KMS-11 (cell line): ENCODE data around the gene CCM2L.

Experiments used
- H2AFZ ChIP-seq: fragments of 200-600 bp; sonication (generic); 2 replicates; pipeline ENCODE4 v1.6.1; 2016; ENCODE audit warnings: antibody characterized with exemption, mixed run types, low read depth
- H3K27ac ChIP-seq: fragments of 200-600 bp; sonication (generic); 2 replicates; pipeline ENCODE4 v1.6.1; 2016; ENCODE audit warnings: mild to moderate bottlenecking, mixed run types
- H3K27me3 ChIP-seq: fragments of 200-600 bp; sonication (generic); 2 replicates; pipeline ENCODE4 v1.6.1; 2017; ENCODE audit warnings: mild to moderate bottlenecking, low read depth, mixed run types, moderate library complexity; ENCODE audit not compliant: insufficient read depth
- H3K36me3 ChIP-seq: fragments of 200-600 bp; sonication (generic); 2 replicates; pipeline ENCODE4 v1.6.1; 2017; ENCODE audit warnings: mild to moderate bottlenecking, mixed run types; ENCODE audit not compliant: insufficient read depth
- H3K4me1 ChIP-seq: fragments of 200-600 bp; sonication (generic); 2 replicates; pipeline ENCODE4 v1.6.1; 2016; ENCODE audit warnings: mild to moderate bottlenecking, low read depth, mixed run types; ENCODE audit not compliant: poor library complexity, severe bottlenecking
- H3K4me2 ChIP-seq: fragments of 200-600 bp; sonication (generic); 2 replicates; pipeline ENCODE4 v1.7.0; 2016; ENCODE audit warnings: mild to moderate bottlenecking, mixed run types
- H3K4me3 ChIP-seq: fragments of 200-600 bp; sonication (generic); IDR thresholded peaks from 2 replicates; pipeline ENCODE4 v1.6.1; 2017; ENCODE audit warnings: low read depth, low read length, mixed read lengths; ENCODE audit not compliant: insufficient read depth
- H3K79me2 ChIP-seq: fragments of 200-600 bp; sonication (generic); 2 replicates; pipeline ENCODE4 v1.6.1; 2016; ENCODE audit warnings: low read depth, mixed run types; ENCODE audit not compliant: insufficient read depth
- H3K9ac ChIP-seq: fragments of 200-600 bp; sonication (generic); 2 replicates; pipeline ENCODE4 v1.6.1; 2016; ENCODE audit warnings: mild to moderate bottlenecking, mixed run types
- H4K20me1 ChIP-seq: fragments of 200-600 bp; sonication (generic); 2 replicates; pipeline ENCODE4 v1.6.1; 2016; ENCODE audit warnings: mild to moderate bottlenecking, mixed run types; ENCODE audit not compliant: insufficient read depth
- CTCF ChIP-seq: fragments of 200-600 bp; sonication (generic); conservative IDR thresholded peaks from 2 replicates; pipeline ENCODE4 v1.6.1; 2017; ENCODE audit warnings: low read depth, mild to moderate bottlenecking, antibody characterized with exemption, low read length, moderate library complexity, mixed read lengths

The CCM2L gene

GRCh38 chr20:32071395-32072167 lies 61.3 kb downstream of the CCM2L start:
- Histone ChIP-seq H3K4me1 (peaks cover 41% of the 10 kb centered on the region), H3K79me2 (no peaks in the 10 kb centered on the region), H2AFZ (no peak overlapping the region), H3K36me3 (no peaks in the 10 kb centered on the region), H3K4me3 (no peak overlapping the region), H3K27ac (no peak overlapping the region), H3K9ac (no peak overlapping the region), H4K20me1 (no peaks in the 10 kb centered on the region), H3K27me3 (no peaks in the 10 kb centered on the region), H3K4me2 (no peak overlapping the region)
- TF ChIP-seq CTCF, result no peak

GRCh38 chr20:32072168-32072750 lies 62.0 kb downstream of the CCM2L start:
- Histone ChIP-seq H3K9ac (no peak overlapping the region), H3K36me3 (no peaks in the 10 kb centered on the region), H2AFZ (no peak overlapping the region), H3K27me3 (no peaks in the 10 kb centered on the region), H3K4me1 (peaks cover 34% of the 10 kb centered on the region), H3K4me2 (no peak overlapping the region), H4K20me1 (no peaks in the 10 kb centered on the region), H3K27ac (no peak overlapping the region), H3K4me3 (no peak overlapping the region), H3K79me2 (no peaks in the 10 kb centered on the region)
- no peak for TF ChIP-seq CTCF

- no peak for TF ChIP-seq CTCF
- no peak overlapping the region for H3K27ac ChIP-seq
- H3K9ac ChIP-seq, result no peak overlapping the region
- no peaks in the 10 kb centered on the region for H4K20me1 ChIP-seq
- no peaks in the 10 kb centered on the region for H3K27me3 ChIP-seq
- no peaks in the 10 kb centered on the region for H3K36me3 ChIP-seq
- no peak overlapping the region for H2AFZ ChIP-seq
- no peaks in the 10 kb centered on the region for H3K79me2 ChIP-seq
- peaks cover 12% of the 10 kb centered on the region for H3K4me1 ChIP-seq
- no peak overlapping the region for H3K4me3 ChIP-seq
- no peak overlapping the region for H3K4me2 ChIP-seq
Measured at GRCh38 chr20:32075534-32075933, 65.3 kb downstream of the CCM2L start.

GRCh38 chr20:32077190-32077589 lies 67.0 kb downstream of the CCM2L start:
- no peak overlapping the region for H3K9ac ChIP-seq
- H3K27me3 ChIP-seq, result no peaks in the 10 kb centered on the region
- H3K36me3 ChIP-seq, result no peaks in the 10 kb centered on the region
- H3K4me3 ChIP-seq, result no peak overlapping the region
- H4K20me1 ChIP-seq, result no peaks in the 10 kb centered on the region
- no peak overlapping the region for H3K27ac ChIP-seq
- no peak for TF ChIP-seq CTCF
- peaks cover 11% of the 10 kb centered on the region for H3K4me1 ChIP-seq
- H3K79me2 ChIP-seq, result no peaks in the 10 kb centered on the region
- H3K4me2 ChIP-seq, result no peak overlapping the region
- no peak overlapping the region for H2AFZ ChIP-seq
